Measurements from ENCODE around the gene KY. TPM values are rescaled to one million over a fixed set of nuclear protein-coding genes. Genes with fewer than 3 reads are reported as not detected.

The KY gene
- total RNA-seq, 1 donor from 2014 or later: 3.7 TPM

DNA sequence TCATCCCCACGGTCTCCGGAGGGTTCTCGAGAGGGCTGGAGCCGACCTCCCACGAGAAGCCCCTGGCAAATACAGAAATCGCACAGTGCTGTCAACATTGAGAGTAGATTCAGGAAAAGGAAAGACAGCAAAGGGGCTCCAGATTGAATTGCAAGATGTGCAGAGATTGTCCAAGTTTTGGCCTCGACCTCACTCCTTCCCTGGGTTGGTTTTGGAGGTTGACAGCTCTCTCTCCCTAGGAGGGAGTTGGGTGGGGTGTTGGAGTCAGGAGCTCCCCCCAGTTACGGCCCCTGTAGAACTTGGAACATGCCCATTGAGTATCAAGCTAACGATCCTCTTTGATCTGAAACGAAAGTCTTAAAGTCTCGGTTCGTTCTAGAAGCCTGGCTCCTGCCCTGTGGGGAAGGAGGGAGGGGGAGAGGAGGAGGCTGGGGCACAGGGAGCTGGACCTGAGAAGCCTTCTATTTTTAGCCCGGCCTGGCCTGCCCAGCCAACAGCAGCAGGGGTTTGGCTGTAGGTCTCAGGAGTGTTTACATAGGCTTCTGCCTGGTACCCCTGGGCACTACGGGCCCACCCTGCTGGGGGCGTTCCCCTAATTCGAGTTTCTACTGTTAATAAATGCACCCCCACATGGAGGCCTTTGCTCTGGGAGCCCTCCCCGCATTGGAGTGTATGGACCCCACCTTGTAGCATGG lies 672 bp upstream of the KY start:
- intact Hi-C loops (cut with DNase I): no loop called here
- Histone ChIP-seq H3K27me3 (no peaks in the 10 kb centered on the region), H3K36me3 (no peaks in the 10 kb centered on the region), H3K4me3 (peak overlapping the region; percentile 49 to 54), H3K4me1 (peaks cover 19% of the 10 kb centered on the region), H3K27ac (peak overlapping the region; percentile 66), H3K9me3 (no peaks in the 10 kb centered on the region)
- peak; percentile 85 to 86 for DNase-seq (ENCODE audit: extremely low spot score in 2 of 2)
- TF ChIP-seq, protein P1, sequence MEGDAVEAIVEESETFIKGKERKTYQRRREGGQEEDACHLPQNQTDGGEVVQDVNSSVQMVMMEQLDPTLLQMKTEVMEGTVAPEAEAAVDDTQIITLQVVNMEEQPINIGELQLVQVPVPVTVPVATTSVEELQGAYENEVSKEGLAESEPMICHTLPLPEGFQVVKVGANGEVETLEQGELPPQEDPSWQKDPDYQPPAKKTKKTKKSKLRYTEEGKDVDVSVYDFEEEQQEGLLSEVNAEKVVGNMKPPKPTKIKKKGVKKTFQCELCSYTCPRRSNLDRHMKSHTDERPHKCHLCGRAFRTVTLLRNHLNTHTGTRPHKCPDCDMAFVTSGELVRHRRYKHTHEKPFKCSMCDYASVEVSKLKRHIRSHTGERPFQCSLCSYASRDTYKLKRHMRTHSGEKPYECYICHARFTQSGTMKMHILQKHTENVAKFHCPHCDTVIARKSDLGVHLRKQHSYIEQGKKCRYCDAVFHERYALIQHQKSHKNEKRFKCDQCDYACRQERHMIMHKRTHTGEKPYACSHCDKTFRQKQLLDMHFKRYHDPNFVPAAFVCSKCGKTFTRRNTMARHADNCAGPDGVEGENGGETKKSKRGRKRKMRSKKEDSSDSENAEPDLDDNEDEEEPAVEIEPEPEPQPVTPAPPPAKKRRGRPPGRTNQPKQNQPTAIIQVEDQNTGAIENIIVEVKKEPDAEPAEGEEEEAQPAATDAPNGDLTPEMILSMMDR (IDR thresholded peaks at IDR 0.05): no peak
- TF ChIP-seq POLR2A (IDR thresholded peaks at IDR 0.05) (no peak), POLR2AphosphoS5 (IDR thresholded peaks at IDR 0.05; ENCODE audit: insufficient read depth in 1 of 2, low read depth in 1 of 2) (no peak)

DNA sequence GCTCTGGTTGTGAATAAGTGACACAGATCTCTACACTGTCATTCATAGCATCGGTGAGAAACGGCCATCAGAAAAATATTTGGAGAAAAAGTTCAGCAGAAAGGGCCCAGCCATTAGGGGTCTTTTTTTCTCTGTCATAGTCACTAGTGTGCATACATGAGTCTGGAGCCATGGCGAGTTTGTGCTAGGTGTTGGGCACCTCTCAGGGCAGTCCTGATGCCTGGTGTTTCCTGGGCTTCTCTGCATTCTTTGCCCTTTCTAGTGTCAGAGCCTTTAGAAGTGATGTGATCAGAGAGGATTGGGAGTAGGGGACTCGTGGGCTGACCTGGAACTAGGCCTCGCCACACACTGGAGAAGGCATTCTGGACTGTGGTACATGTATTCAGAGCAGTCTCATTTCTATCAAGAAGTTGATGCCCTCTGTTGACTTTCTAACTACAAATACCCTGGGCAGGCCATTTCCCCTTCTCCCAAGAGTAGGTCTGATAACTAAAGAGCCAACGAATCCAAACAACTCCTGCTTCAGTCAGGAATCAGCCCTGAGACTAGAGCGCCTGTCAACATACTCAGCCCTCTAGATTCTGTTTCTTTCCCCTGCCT lies 1.6 kb downstream of the KY start:
- Histone ChIP-seq H3K27ac (no peak overlapping the region), H3K36me3 (no peaks in the 10 kb centered on the region), H3K9me3 (no peaks in the 10 kb centered on the region), H3K27me3 (no peaks in the 10 kb centered on the region), H3K4me3 (no peak overlapping the region), H3K4me1 (peaks cover 19% of the 10 kb centered on the region)
- intact Hi-C loops (cut with DNase I): no loop called here
- TF ChIP-seq, protein P1 (IDR thresholded peaks at IDR 0.05): no peak
- TF ChIP-seq POLR2AphosphoS5 (IDR thresholded peaks at IDR 0.05; ENCODE audit: insufficient read depth in 1 of 2, low read depth in 1 of 2) (no peak), POLR2A (IDR thresholded peaks at IDR 0.05) (no peak)
- peak; percentile 40 to 76 for DNase-seq (ENCODE audit: extremely low spot score in 2 of 2)

DNA sequence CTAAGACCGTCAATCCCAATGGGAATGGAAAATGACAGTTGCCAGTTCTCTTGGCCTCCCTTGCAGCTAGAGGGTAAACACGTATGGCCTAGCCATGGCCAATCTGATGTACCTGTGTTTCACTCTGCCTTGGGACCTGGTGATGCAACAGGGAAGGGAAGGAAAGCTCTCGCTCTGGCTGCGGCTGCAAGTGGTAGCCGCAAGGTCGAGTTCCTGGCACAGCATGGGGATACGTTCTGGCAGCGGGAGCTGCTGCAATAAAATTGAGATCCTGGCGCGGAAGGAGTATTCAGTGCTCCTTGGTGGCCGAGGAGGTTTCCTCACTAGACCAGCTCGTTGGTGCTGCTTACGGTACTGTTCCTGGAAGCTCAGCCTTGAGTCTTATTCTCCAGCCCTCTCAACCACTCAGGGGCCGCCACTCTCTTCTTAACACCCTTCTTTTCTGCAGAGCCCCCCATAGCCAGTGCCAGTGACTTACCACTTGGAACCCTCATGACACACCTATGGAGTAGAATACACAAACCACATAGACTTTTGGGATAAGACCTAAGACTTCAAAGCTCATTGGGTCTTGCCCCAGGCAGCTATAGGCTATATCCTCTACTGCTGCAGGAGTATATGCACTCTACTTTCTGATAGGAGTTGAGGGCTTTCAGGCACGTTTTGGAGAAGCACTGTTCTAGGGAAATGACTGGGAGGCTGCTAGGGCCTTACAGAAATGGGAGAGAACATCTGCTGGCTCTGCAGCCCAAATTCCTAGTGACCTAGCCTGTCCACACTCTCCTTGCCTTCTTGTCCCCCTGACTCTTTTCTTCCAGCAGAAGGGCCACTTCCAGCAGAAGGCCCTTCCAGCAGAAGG lies 2.7 kb downstream of the KY start:
- Histone ChIP-seq H3K27me3 (no peaks in the 10 kb centered on the region), H3K4me3 (no peak overlapping the region), H3K27ac (no peak overlapping the region), H3K36me3 (no peaks in the 10 kb centered on the region), H3K4me1 (peaks cover 19% of the 10 kb centered on the region), H3K9me3 (no peaks in the 10 kb centered on the region)
- peak; percentile 62 to 67 for DNase-seq (ENCODE audit: extremely low spot score in 2 of 2)
- no peak for TF ChIP-seq POLR2AphosphoS5 (IDR thresholded peaks at IDR 0.05; ENCODE audit: insufficient read depth in 1 of 2, low read depth in 1 of 2)
- no peak for TF ChIP-seq POLR2A (IDR thresholded peaks at IDR 0.05)
- TF ChIP-seq, protein P1 (IDR thresholded peaks at IDR 0.05): no peak
- intact Hi-C loops (cut with DNase I): no loop called here

DNA sequence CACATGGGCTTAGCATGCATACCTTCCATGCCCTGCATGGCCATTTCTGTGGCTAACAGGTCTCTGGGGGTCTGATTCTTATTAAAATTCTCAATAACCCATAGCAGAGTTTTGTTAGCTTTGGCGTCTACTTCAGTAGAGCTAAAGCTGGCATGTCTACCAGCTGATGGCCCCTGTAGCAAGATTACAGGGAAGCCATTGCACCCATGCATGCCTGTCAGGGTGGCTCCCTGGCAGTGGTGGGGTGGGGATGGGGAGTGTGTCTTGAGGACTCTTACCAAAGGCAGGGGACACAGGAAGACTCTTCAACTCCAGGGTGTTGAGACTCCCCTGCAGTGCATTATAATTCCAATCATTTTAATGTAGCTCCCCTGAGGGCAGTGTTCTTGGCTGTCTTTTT lies 4.7 kb downstream of the KY start:
- Histone ChIP-seq H3K4me3 (no peak overlapping the region), H3K27me3 (no peaks in the 10 kb centered on the region), H3K9me3 (no peaks in the 10 kb centered on the region), H3K36me3 (no peaks in the 10 kb centered on the region), H3K27ac (no peak overlapping the region), H3K4me1 (peaks cover 6% of the 10 kb centered on the region)
- no peak for TF ChIP-seq POLR2AphosphoS5 (IDR thresholded peaks at IDR 0.05; ENCODE audit: insufficient read depth in 1 of 2, low read depth in 1 of 2)
- TF ChIP-seq, protein P1 (IDR thresholded peaks at IDR 0.05): no peak
- TF ChIP-seq POLR2A (IDR thresholded peaks at IDR 0.05): no peak
- DNase-seq (ENCODE audit: extremely low spot score in 2 of 2): peak in 1 of 2 donors; percentile 65
- intact Hi-C loops (cut with DNase I): no loop called here

All from vagina (tissue), 2 donors.